SW 1271 (cell line): ENCODE measurements around the gene CCP110.

Experiments used
- DNase-seq, 2 experiments: peaks; one replicate each; lab custom pipeline; 2025; lab: John Stamatoyannopoulos, UW

CCP110 gene

DNA sequence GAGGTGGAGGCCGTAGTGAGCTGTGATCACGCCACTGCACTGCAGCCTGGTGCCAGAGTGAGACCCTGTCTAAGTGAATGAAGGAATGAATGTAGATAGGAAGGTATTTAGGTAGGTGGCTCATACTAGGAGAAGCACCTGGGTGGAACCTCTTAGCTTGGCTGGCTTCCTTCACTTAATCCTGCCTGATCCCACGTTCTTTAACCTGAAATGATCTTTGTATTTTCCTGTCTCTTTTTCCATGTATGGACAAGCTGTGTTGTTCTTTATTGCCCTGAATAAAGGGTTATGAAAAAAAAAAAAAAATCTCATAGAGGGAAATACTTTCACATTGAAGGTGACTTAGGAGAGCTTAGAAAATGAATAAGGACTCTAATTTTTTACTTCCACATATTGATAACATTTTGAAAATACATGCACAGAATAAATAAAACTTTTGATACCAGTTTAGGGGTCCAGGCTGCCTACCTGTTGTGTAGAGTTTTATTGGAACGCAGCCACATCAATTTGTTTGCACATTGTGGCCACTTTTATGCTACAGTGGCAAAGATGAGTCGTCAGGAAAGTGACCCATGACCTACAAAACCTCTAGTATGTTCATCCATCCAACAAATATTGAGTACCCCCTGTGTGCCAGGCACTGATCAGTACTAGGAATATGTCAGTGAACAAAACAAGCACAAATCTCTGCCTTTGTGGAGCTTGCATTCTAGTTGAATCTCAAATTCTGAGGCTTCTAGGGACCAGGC, 76.4 kb downstream of the CCP110 start:
- no peak for DNase-seq

GRCh38 chr16:19601083-19601976, 77.6 kb downstream of the CCP110 start:
- DNase-seq: peak in 1 of 2 experiments; percentile 5
